Smooth muscle cell (in vitro differentiated cells): ENCODE measurements around the gene CPT1C. TPM values are rescaled to one million over a fixed set of nuclear protein-coding genes. Genes with fewer than 3 reads are reported as not detected.
"Not testable (repeated sequence)": the region's sequence is repeated elsewhere in the genome, so short reads cannot be mapped to it uniquely, and the experiment has no call there.

ENCODE experiments used
- DNase-seq: peaks from one replicate; lab custom pipeline; 2025; ENCODE audit not compliant: unreplicated experiment; lab: John Stamatoyannopoulos, UW
- H2AFZ ChIP-seq: fragments of 200-600 bp; sonication (generic); 2 replicates; pipeline ENCODE4 v1.6.0; 2016; ENCODE audit warnings: antibody characterized with exemption, low read depth, mild to moderate bottlenecking
- H3F3A ChIP-seq: fragments of 200-600 bp; sonication (generic); 2 replicates; pipeline ENCODE4 v1.6.0; 2017; ENCODE audit warnings: antibody characterized with exemption, low read depth
- H3K27ac ChIP-seq: fragments of 200-600 bp; sonication (generic); 2 replicates; pipeline ENCODE4 v1.5.1; 2016; ENCODE audit warnings: low read depth, mild to moderate bottlenecking
- H3K27me3 ChIP-seq: fragments of 200-600 bp; sonication (generic); 2 replicates; pipeline ENCODE4 v1.6.1; 2016; ENCODE audit warnings: low read depth, mild to moderate bottlenecking
- H3K36me3 ChIP-seq: fragments of 200-600 bp; sonication (generic); 2 replicates; pipeline ENCODE4 v1.5.1; 2016; ENCODE audit warnings: low read depth
- H3K4me1 ChIP-seq: fragments of 200-600 bp; sonication (generic); 2 replicates; pipeline ENCODE4 v1.5.1; 2016; ENCODE audit warnings: low read depth
- H3K4me2 ChIP-seq: fragments of 200-600 bp; sonication (generic); 2 replicates; pipeline ENCODE4 v1.6.0; 2016; ENCODE audit warnings: mild to moderate bottlenecking
- H3K4me3 ChIP-seq: fragments of 200-600 bp; sonication (generic); 2 replicates; pipeline ENCODE4 v1.5.1; 2016; ENCODE audit warnings: mild to moderate bottlenecking
- H3K79me2 ChIP-seq: fragments of 200-600 bp; sonication (generic); 2 replicates; pipeline ENCODE4 v1.6.0; 2016; ENCODE audit warnings: low read depth, mild to moderate bottlenecking
- H3K9ac ChIP-seq: fragments of 200-600 bp; sonication (generic); 2 replicates; pipeline ENCODE4 v1.6.0; 2016; ENCODE audit warnings: low read depth
- H3K9me3 ChIP-seq: fragments of 200-600 bp; sonication (generic); replicated peaks from 2 replicates; pipeline ENCODE4 v1.5.1; 2016; ENCODE audit warnings: low read depth
- H4K20me1 ChIP-seq: fragments of 200-600 bp; sonication (generic); 2 replicates; pipeline ENCODE4 v1.6.0; 2016; ENCODE audit warnings: low read depth
- WGBS: methylation state at CpG from one replicate; pipeline ENCODE4 v1.1.7; 2016; ENCODE audit warnings: low lambda C conversion rate; 5-methylcytosine and 5-hydroxymethylcytosine counted together
- polyA plus RNA-seq: library from polyadenylated mRNA; unstranded; fragments of >200 nt; fragmentation: Nextera tagmentation; extraction: Ambion mirVana; gene quantifications from 2 replicates; pipeline ENCODE4 v1.2.1, GENCODE V29; 2016
- total RNA-seq: library from RNA; depleted of rRNA; stranded (reverse); fragments of >200 nt; gene quantifications from 2 replicates; pipeline ENCODE4 v1.2.3, GENCODE V29; 2014
- TF ChIP-seq, protein P1 (sequence below): fragments of 200-600 bp; sonication (generic); IDR thresholded peaks from 2 replicates; pipeline ENCODE4 v1.5.1; 2017; ENCODE audit warnings: borderline replicate concordance, mild to moderate bottlenecking, antibody characterized with exemption; ENCODE audit not compliant: insufficient read depth, poor library complexity, severe bottlenecking

CPT1C gene
- total and polyA plus RNA-seq, 2 experiments from 2014 or later, result 19.7 to 20.0 TPM

DNA sequence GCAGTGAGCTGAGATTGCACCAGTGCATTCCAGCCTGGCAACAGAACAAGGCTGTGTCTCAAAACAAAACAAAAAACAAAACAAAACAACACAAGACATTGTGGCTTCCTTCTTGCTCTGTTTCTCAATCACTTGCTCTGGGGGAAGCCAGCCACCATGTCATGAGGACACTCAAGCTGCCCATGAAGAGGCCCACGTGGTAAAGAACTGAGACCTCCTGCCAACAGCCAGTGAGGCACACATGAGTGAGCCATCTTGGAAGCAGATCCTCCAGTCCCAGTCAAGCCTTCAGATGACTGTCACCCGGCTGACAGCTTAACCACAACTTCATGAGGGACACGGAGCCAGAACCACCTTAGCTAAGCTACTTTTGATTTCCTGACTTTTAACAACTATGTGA is 25.2 kb downstream of the CPT1C start:
- Histone ChIP-seq H3K27me3 (no peaks in the 10 kb centered on the region), H3K36me3 (no peaks in the 10 kb centered on the region), H3K9me3 (no peaks in the 10 kb centered on the region), H3K79me2 (no peaks in the 10 kb centered on the region), H3K4me1 (no peaks in the 10 kb centered on the region), H3K27ac (no peak overlapping the region), H3K9ac (no peak overlapping the region), H3K4me2 (no peak overlapping the region), H4K20me1 (no peaks in the 10 kb centered on the region), H3F3A (no peaks in the 10 kb centered on the region), H3K4me3 (no peak overlapping the region), H2AFZ (no peak overlapping the region)
- 89% methylated on average over 3 of the region's 3 CpGs for WGBS
- TF ChIP-seq, protein P1, sequence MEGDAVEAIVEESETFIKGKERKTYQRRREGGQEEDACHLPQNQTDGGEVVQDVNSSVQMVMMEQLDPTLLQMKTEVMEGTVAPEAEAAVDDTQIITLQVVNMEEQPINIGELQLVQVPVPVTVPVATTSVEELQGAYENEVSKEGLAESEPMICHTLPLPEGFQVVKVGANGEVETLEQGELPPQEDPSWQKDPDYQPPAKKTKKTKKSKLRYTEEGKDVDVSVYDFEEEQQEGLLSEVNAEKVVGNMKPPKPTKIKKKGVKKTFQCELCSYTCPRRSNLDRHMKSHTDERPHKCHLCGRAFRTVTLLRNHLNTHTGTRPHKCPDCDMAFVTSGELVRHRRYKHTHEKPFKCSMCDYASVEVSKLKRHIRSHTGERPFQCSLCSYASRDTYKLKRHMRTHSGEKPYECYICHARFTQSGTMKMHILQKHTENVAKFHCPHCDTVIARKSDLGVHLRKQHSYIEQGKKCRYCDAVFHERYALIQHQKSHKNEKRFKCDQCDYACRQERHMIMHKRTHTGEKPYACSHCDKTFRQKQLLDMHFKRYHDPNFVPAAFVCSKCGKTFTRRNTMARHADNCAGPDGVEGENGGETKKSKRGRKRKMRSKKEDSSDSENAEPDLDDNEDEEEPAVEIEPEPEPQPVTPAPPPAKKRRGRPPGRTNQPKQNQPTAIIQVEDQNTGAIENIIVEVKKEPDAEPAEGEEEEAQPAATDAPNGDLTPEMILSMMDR, result no peak
- no peak for DNase-seq

DNA sequence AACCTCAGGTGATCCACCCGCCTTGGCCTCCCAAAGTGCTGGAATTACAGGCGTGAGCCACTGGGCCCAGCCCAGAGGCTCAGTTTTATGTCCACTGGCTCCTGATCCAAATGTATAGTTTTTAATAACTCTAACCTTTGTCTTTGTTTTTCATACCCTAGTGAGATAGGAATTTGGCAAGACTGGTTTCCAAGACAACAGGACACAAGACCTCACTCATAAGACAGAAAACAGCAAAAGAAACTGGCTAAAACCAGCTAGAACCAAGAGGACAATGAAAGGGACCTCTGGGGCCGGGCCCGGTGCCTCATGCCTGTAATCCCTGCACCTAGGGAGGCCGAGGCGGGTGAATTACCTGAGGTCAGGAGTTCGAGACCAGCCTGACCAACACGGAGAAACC is 27.6 kb downstream of the CPT1C start:
- WGBS, result 97% methylated on average over 8 of the region's 8 CpGs
- Histone ChIP-seq H3K4me2 (no peak overlapping the region), H3K9me3 (no peaks in the 10 kb centered on the region), H3K4me1 (no peaks in the 10 kb centered on the region), H3K79me2 (no peaks in the 10 kb centered on the region), H3F3A (no peaks in the 10 kb centered on the region), H3K36me3 (no peaks in the 10 kb centered on the region), H3K27me3 (no peaks in the 10 kb centered on the region), H3K9ac (no peak overlapping the region), H3K27ac (no peak overlapping the region), H2AFZ (no peak overlapping the region), H4K20me1 (no peaks in the 10 kb centered on the region), H3K4me3 (no peak overlapping the region)
- no peak for DNase-seq
- TF ChIP-seq, protein P1, result no peak

DNA sequence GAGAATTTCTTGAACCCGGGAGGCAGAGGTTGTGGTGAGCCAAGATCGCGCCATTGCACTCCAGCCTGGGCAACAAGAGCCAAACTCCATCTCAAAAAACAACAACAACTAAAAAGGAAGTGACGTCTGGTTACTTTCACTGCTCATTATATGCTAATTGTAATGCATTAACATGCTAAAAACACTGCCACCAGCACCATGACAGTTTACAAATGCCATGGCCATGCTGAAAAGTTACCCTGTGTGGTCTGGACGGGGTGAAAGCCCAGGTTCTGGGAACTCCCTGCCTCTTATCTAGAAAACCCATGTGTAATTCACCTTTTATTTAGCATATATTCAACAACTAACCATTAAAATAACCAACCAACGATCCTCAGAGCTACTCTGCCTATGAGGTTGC is 28.1 kb downstream of the CPT1C start:
- Histone ChIP-seq H4K20me1 (no peaks in the 10 kb centered on the region), H3K4me1 (no peaks in the 10 kb centered on the region), H3F3A (no peaks in the 10 kb centered on the region), H3K9me3 (no peaks in the 10 kb centered on the region), H3K4me2 (no peak overlapping the region), H3K27me3 (no peaks in the 10 kb centered on the region), H3K79me2 (no peaks in the 10 kb centered on the region), H3K27ac (no peak overlapping the region), H2AFZ (no peak overlapping the region), H3K4me3 (no peak overlapping the region), H3K36me3 (no peaks in the 10 kb centered on the region), H3K9ac (no peak overlapping the region)
- TF ChIP-seq, protein P1, result no peak
- DNase-seq, result no peak
- 88% methylated on average over 6 of the region's 6 CpGs for WGBS

DNA sequence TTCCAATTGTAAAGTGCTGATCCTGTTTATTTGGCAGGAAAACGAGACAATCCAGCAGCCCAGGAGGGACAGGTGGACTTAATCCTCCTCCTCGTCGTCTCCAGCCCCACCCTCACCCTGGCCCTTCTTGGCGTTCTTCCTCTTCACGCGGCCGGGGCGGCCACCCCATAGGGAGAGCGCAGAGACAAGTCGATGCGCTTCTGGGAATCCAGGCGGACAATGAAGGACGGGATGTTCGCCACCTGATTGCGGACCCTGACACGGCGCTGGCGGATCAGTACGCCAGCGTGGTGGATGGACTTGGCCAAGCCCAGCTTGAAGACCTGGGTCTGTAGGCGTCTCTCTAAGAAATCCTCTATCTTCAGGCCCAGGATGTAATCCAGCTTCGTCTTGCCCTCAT is 28.5 kb downstream of the CPT1C start:
- not testable (repeated sequence) for H3K4me3 ChIP-seq, H3K79me2 ChIP-seq, H2AFZ ChIP-seq, H3F3A ChIP-seq, H4K20me1 ChIP-seq, H3K4me1 ChIP-seq, H3K9me3 ChIP-seq, H3K36me3 ChIP-seq, DNase-seq, H3K27ac ChIP-seq, H3K9ac ChIP-seq, H3K27me3 ChIP-seq, H3K4me2 ChIP-seq
- 90% methylated on average over 22 of the region's 22 CpGs for WGBS
